Naive thymus-derived CD4-positive, alpha-beta T cell (primary cell): Measurements from ENCODE around the gene ARFGEF3. TPM values are rescaled to one million over a fixed set of nuclear protein-coding genes. Genes with fewer than 3 reads are reported as not detected.

Source experiments
- ATAC-seq: fragments of 150-1000 bp; cut with Tn5 transposase; 2 replicates; pipeline ENCODE4 v1.10.0; 2021; ENCODE audit warnings: mild to moderate bottlenecking, moderate library complexity
- CTCF ChIA-PET: fragments of 350-600 bp; sonication (Branson Sonifier 250); formaldehyde crosslinking; loops from one replicate; lab custom pipeline; 2021; ENCODE audit warnings: antibody characterized with exemption; lab: Charles Lee
- POLR2A ChIA-PET: fragments of 350-600 bp; sonication (Branson Sonifier 250); formaldehyde crosslinking; loops from one replicate; lab custom pipeline; 2021; ENCODE audit warnings: antibody characterized with exemption, inconsistent platforms; lab: Charles Lee
- DNase-seq, 9 donors: peaks; one replicate each; pipeline versions ENCODE4 v3.0.0 to v3.0.0-alpha.2; 2020 to 2022; ENCODE audit warnings: mixed read lengths in 1 of 9
- H3K27ac ChIP-seq: one replicate; pipeline ENCODE4 v1.7.0; 2013; ENCODE audit warnings: mild to moderate bottlenecking, low read depth, low read length, moderate library complexity
- H3K27me3 ChIP-seq, 2 donors: one replicate each; pipeline ENCODE4 v1.7.0; 2013; ENCODE audit warnings: low read length in 2 of 2, mild to moderate bottlenecking in 2 of 2, moderate library complexity in 2 of 2; ENCODE audit not compliant: control insufficient read depth in 2 of 2, insufficient read depth in 2 of 2
- H3K36me3 ChIP-seq, 3 experiments: 1 replicate in 2 of 3; 2 replicates in 1 of 3; pipeline ENCODE4 v1.7.0; 2013; ENCODE audit warnings: low read length in 3 of 3, mild to moderate bottlenecking in 3 of 3, moderate library complexity in 1 of 3; ENCODE audit not compliant: insufficient read depth in 3 of 3, control insufficient read depth in 2 of 3
- H3K4me1 ChIP-seq, 2 donors: one replicate each; pipeline ENCODE4 v1.7.0; 2013; ENCODE audit warnings: low read length in 2 of 2, mild to moderate bottlenecking in 2 of 2, moderate library complexity in 1 of 2; ENCODE audit not compliant: control insufficient read depth in 2 of 2, insufficient read depth in 2 of 2
- H3K4me3 ChIP-seq: 2 replicates; pipeline ENCODE4 v1.7.0; 2013; ENCODE audit warnings: mild to moderate bottlenecking, low read length
- H3K9me3 ChIP-seq, 3 experiments: 1 replicate in 2 of 3; 2 replicates in 1 of 3; pipeline ENCODE4 v1.7.0; 2013; ENCODE audit warnings: low read length in 3 of 3; ENCODE audit not compliant: control insufficient read depth in 2 of 3
- H3K27ac Mint-ChIP-seq, 9 donors: one replicate each; pipeline ENCODE4 v1.8.0; 2020 to 2022; ENCODE audit warnings: mixed read lengths in 9 of 9, mild to moderate bottlenecking in 8 of 9, moderate library complexity in 5 of 9, inconsistent platforms in 2 of 9
- H3K27me3 Mint-ChIP-seq, 5 donors: one replicate each; pipeline ENCODE4 v1.8.0; 2021 to 2022; ENCODE audit warnings: mixed read lengths in 5 of 5, mild to moderate bottlenecking in 1 of 5
- H3K36me3 Mint-ChIP-seq, 5 donors: one replicate each; pipeline ENCODE4 v1.8.0; 2020 to 2022; ENCODE audit warnings: mixed read lengths in 5 of 5, mild to moderate bottlenecking in 3 of 5, inconsistent platforms in 1 of 5
- H3K4me1 Mint-ChIP-seq, 7 donors: one replicate each; pipeline ENCODE4 v1.8.0; 2020 to 2022; ENCODE audit warnings: mixed read lengths in 7 of 7, mild to moderate bottlenecking in 3 of 7, inconsistent platforms in 1 of 7
- H3K4me3 Mint-ChIP-seq, 10 donors: one replicate each; pipeline ENCODE4 v1.8.0; 2020 to 2022; ENCODE audit warnings: mild to moderate bottlenecking in 10 of 10, mixed read lengths in 10 of 10, moderate library complexity in 6 of 10, inconsistent platforms in 2 of 10
- H3K9me3 Mint-ChIP-seq, 11 donors: one replicate each; pipeline ENCODE4 v1.8.0; 2020 to 2022; ENCODE audit warnings: mixed read lengths in 11 of 11, mild to moderate bottlenecking in 4 of 11, inconsistent platforms in 1 of 11, moderate library complexity in 1 of 11
- intact Hi-C, 2 donors: fragments of 100-400 bp; cut with micrococcal nuclease; formaldehyde crosslinking; loops; one replicate each; pipeline ENCODE4 v1.15.1; 2023
- polyA plus RNA-seq, 2 donors: library from polyadenylated mRNA; unstranded; fragments of 300-500 nt; fragmentation: Illumina TruSeq; gene quantifications; one replicate each; pipeline ENCODE4 v1.2.3, GENCODE V29; 2021
- total RNA-seq, 6 experiments: library from RNA in 5 of 6; stranded (reverse) in 5 of 6; gene quantifications; 1 replicate in 5 of 6; 2 replicates in 1 of 6; pipeline ENCODE4 v1.2.3 and lab custom pipeline; 2021 to 2026

Gene ARFGEF3
- total and polyA plus RNA-seq, 7 experiments from 2014 or later, result 0.02 to 0.15 (median 0.03) TPM; not detected in 4

GRCh38 chr6:138297761-138298298 is 136.1 kb downstream of the ARFGEF3 start:
- ATAC-seq, result no peak
- no peaks in the 10 kb centered on the region for H3K36me3 Mint-ChIP-seq
- Histone ChIP-seq H3K4me3 (no peak overlapping the region), H3K4me1 (no peaks in the 10 kb centered on the region), H3K27me3 (peaks cover 0 to 2% of the 10 kb centered on the region in 2 donors), H3K36me3 (no peaks in the 10 kb centered on the region), H3K27ac (no peak overlapping the region), H3K9me3 (no peaks in the 10 kb centered on the region)
- no peak overlapping the region for H3K4me3 Mint-ChIP-seq
- H3K27ac Mint-ChIP-seq, result peak overlapping the region in 1 of 9 donors; percentile 23
- POLR2A ChIA-PET, result no interaction called here
- H3K27me3 Mint-ChIP-seq, result peaks cover 1 to 23% (median 9%) of the 10 kb centered on the region in 5 donors
- intact Hi-C loops, result no loop called here
- no peaks in the 10 kb centered on the region for H3K9me3 Mint-ChIP-seq
- CTCF ChIA-PET, result no interaction called here
- DNase-seq, result no peak
- H3K4me1 Mint-ChIP-seq, result no peaks in the 10 kb centered on the region

GRCh38 chr6:138300469-138300868 is 138.7 kb downstream of the ARFGEF3 start:
- H3K36me3 Mint-ChIP-seq, result no peaks in the 10 kb centered on the region
- H3K9me3 Mint-ChIP-seq, result peaks cover 0 to 1% (median 0%) of the 10 kb centered on the region in 11 donors
- CTCF ChIA-PET, result no interaction called here
- Histone ChIP-seq H3K9me3 (no peaks in the 10 kb centered on the region), H3K36me3 (no peaks in the 10 kb centered on the region), H3K27ac (no peak overlapping the region), H3K4me3 (no peak overlapping the region), H3K4me1 (no peaks in the 10 kb centered on the region), H3K27me3 (peaks cover 0 to 2% of the 10 kb centered on the region in 2 donors)
- DNase-seq (no peak), ATAC-seq (no peak)
- H3K27me3 Mint-ChIP-seq, result peaks cover 4 to 20% (median 13%) of the 10 kb centered on the region in 5 donors
- H3K4me1 Mint-ChIP-seq, result no peaks in the 10 kb centered on the region
- H3K27ac Mint-ChIP-seq, result no peak overlapping the region
- POLR2A ChIA-PET, result no interaction called here
- H3K4me3 Mint-ChIP-seq, result no peak overlapping the region
- intact Hi-C loops, result no loop called here

- ChIA-PET CTCF (interaction anchor here (0.7 kb wide), 1 partner anchor 92 kb away, joined by 5 read pairs; no protein-coding TSS in a partner anchor), POLR2A (no interaction called here)
- H3K4me3 ChIP-seq, result no peak overlapping the region
- DNase-seq (no peak), ATAC-seq (no peak)
- H3K27ac ChIP-seq, result no peak overlapping the region
- Mint-ChIP-seq H3K27me3 (peaks cover 4 to 20% (median 13%) of the 10 kb centered on the region in 5 donors), H3K4me3 (no peak overlapping the region), H3K36me3 (no peaks in the 10 kb centered on the region), H3K9me3 (peaks cover 0 to 1% (median 0%) of the 10 kb centered on the region in 11 donors), H3K4me1 (no peaks in the 10 kb centered on the region), H3K27ac (no peak overlapping the region)
- no peaks in the 10 kb centered on the region for H3K4me1 ChIP-seq
- H3K27me3 ChIP-seq, result peaks cover 0 to 2% of the 10 kb centered on the region in 2 donors
- intact Hi-C loops, result no loop called here
- no peaks in the 10 kb centered on the region for H3K36me3 ChIP-seq
- H3K9me3 ChIP-seq, result no peaks in the 10 kb centered on the region
These were observed 140.8 kb downstream of the ARFGEF3 start for GRCh38 chr6:138302554-138302953.

- CTCF ChIA-PET, result interaction anchor here (0.5 kb wide), 1 partner anchor 1124 kb away, joined by 3 read pairs; no protein-coding TSS in a partner anchor
- Mint-ChIP-seq H3K4me1 (no peaks in the 10 kb centered on the region), H3K27me3 (peaks cover 0 to 12% (median 7%) of the 10 kb centered on the region in 5 donors), H3K36me3 (no peaks in the 10 kb centered on the region), H3K27ac (no peak overlapping the region), H3K4me3 (no peak overlapping the region), H3K9me3 (peaks cover 0 to 1% (median 0%) of the 10 kb centered on the region in 11 donors)
- no peaks in the 10 kb centered on the region for H3K4me1 ChIP-seq
- POLR2A ChIA-PET, result no interaction called here
- H3K4me3 ChIP-seq, result no peak overlapping the region
- no peaks in the 10 kb centered on the region for H3K27me3 ChIP-seq
- no peaks in the 10 kb centered on the region for H3K36me3 ChIP-seq
- intact Hi-C loops, result no loop called here
- DNase-seq (no peak), ATAC-seq (no peak)
- no peaks in the 10 kb centered on the region for H3K9me3 ChIP-seq
- H3K27ac ChIP-seq, result no peak overlapping the region
These were observed 145.6 kb downstream of the ARFGEF3 start for GRCh38 chr6:138307352-138307751.

GRCh38 chr6:138307816-138308730 is 146.3 kb downstream of the ARFGEF3 start:
- Histone ChIP-seq H3K4me3 (no peak overlapping the region), H3K36me3 (no peaks in the 10 kb centered on the region), H3K27me3 (no peaks in the 10 kb centered on the region), H3K27ac (no peak overlapping the region), H3K4me1 (no peaks in the 10 kb centered on the region), H3K9me3 (no peaks in the 10 kb centered on the region)
- peaks cover 0 to 1% (median 0%) of the 10 kb centered on the region in 11 donors for H3K9me3 Mint-ChIP-seq
- peaks cover 0 to 5% (median 4%) of the 10 kb centered on the region in 5 donors for H3K27me3 Mint-ChIP-seq
- H3K36me3 Mint-ChIP-seq, result no peaks in the 10 kb centered on the region
- no peaks in the 10 kb centered on the region for H3K4me1 Mint-ChIP-seq
- ChIA-PET POLR2A (no interaction called here), CTCF (interaction anchor here (0.5 to 1.3 kb wide), 2 partner anchors 121 to 1124 kb away, joined by 3 read pairs; no protein-coding TSS in a partner anchor)
- no peak overlapping the region for H3K27ac Mint-ChIP-seq
- intact Hi-C loops, result no loop called here
- ATAC-seq (no peak), DNase-seq (no peak)
- H3K4me3 Mint-ChIP-seq, result no peak overlapping the region

GRCh38 chr6:138308731-138309110 is 147.0 kb downstream of the ARFGEF3 start:
- Mint-ChIP-seq H3K36me3 (no peaks in the 10 kb centered on the region), H3K27me3 (peaks cover 0 to 4% (median 4%) of the 10 kb centered on the region in 5 donors), H3K9me3 (no peaks in the 10 kb centered on the region), H3K27ac (no peak overlapping the region), H3K4me3 (no peak overlapping the region), H3K4me1 (no peaks in the 10 kb centered on the region)
- intact Hi-C loops, result no loop called here
- POLR2A ChIA-PET, result no interaction called here
- H3K36me3 ChIP-seq, result no peaks in the 10 kb centered on the region
- no peak overlapping the region for H3K27ac ChIP-seq
- no peak overlapping the region for H3K4me3 ChIP-seq
- H3K9me3 ChIP-seq, result no peaks in the 10 kb centered on the region
- CTCF ChIA-PET, result interaction anchor here (1.3 kb wide), 1 partner anchor 120 kb away, joined by 3 read pairs; no protein-coding TSS in a partner anchor
- DNase-seq (no peak), ATAC-seq (no peak)
- H3K27me3 ChIP-seq, result no peaks in the 10 kb centered on the region
- H3K4me1 ChIP-seq, result no peaks in the 10 kb centered on the region
